OCI-LY7 (cell line): ENCODE data around the gene TMTC1. TPM values are rescaled to one million over a fixed set of nuclear protein-coding genes. Genes with fewer than 3 reads are reported as not detected.

Experiments used
- BruUV-seq: library from RNA; stranded (reverse); fragments of 400-500 nt; replicated peaks from 2 replicates; lab custom pipeline; 2021; lab: Mats Ljungman, UMichigan
- CTCF ChIA-PET: fragments of 300-600 bp; sonication (Branson Sonifier 250); formaldehyde crosslinking; loops from one replicate; lab custom pipeline; 2022; ENCODE audit warnings: antibody characterized with exemption; ENCODE audit not compliant: unreplicated experiment; lab: Charles Lee
- POLR2A ChIA-PET: fragments of 300-600 bp; sonication (Branson Sonifier 250); formaldehyde crosslinking; loops from one replicate; lab custom pipeline; 2022; ENCODE audit warnings: antibody characterized with exemption; lab: Charles Lee
- DNase-seq: peaks from one replicate; pipeline ENCODE4 v3.0.0-alpha.2; 2015; ENCODE audit warnings: low spot score
- H2AFZ ChIP-seq: fragments of 200-600 bp; sonication (generic), shearing (Covaris generic); 2 replicates; pipeline ENCODE4 v1.6.1; 2014; ENCODE audit warnings: mild to moderate bottlenecking, antibody characterized with exemption, low read length, moderate library complexity
- H3K27ac ChIP-seq: fragments of 200-600 bp; sonication (generic); 2 replicates; pipeline ENCODE4 v1.5.1; 2014; ENCODE audit warnings: mixed run types, low read depth, mild to moderate bottlenecking, moderate library complexity, low read length, inconsistent platforms; ENCODE audit not compliant: poor library complexity, severe bottlenecking
- H3K36me3 ChIP-seq: fragments of 200-600 bp; sonication (generic); 2 replicates; pipeline ENCODE4 v1.6.1; 2014; ENCODE audit warnings: mild to moderate bottlenecking, antibody characterized with exemption, low read length, moderate library complexity, mixed read lengths; ENCODE audit not compliant: insufficient read depth
- H3K4me1 ChIP-seq: fragments of 200-600 bp; sonication (generic); 2 replicates; pipeline ENCODE4 v1.5.1; 2014; ENCODE audit warnings: mild to moderate bottlenecking, low read length; ENCODE audit not compliant: insufficient read depth, poor library complexity, severe bottlenecking
- H3K4me2 ChIP-seq: fragments of 200-600 bp; sonication (generic); 2 replicates; pipeline ENCODE4 v1.6.1; 2014; ENCODE audit warnings: mild to moderate bottlenecking, low read length
- H3K4me3 ChIP-seq: fragments of 200-600 bp; sonication (generic); 2 replicates; pipeline ENCODE4 v1.5.1; 2014; ENCODE audit warnings: mild to moderate bottlenecking, low read depth, low read length; ENCODE audit not compliant: poor library complexity, severe bottlenecking
- H3K79me2 ChIP-seq: fragments of 200-600 bp; sonication (generic); 2 replicates; pipeline ENCODE4 v1.6.1; 2016; ENCODE audit warnings: low read depth, mild to moderate bottlenecking, low read length, moderate library complexity, mixed read lengths; ENCODE audit not compliant: insufficient read depth
- H3K9me2 ChIP-seq: fragments of 200-600 bp; sonication (generic); 2 replicates; pipeline ENCODE4 v1.6.1; 2016; ENCODE audit warnings: mild to moderate bottlenecking, low read length, mixed read lengths; ENCODE audit not compliant: insufficient read depth
- H3K9me3 ChIP-seq: fragments of 200-600 bp; sonication (generic); 2 replicates; pipeline ENCODE4 v1.6.1; 2014; ENCODE audit warnings: mild to moderate bottlenecking, mixed run types, low read length, mixed read lengths
- H4K20me1 ChIP-seq: fragments of 200-600 bp; sonication (generic); 2 replicates; pipeline ENCODE4 v1.6.1; 2014; ENCODE audit warnings: mild to moderate bottlenecking, antibody characterized with exemption, low read length, moderate library complexity, mixed read lengths; ENCODE audit not compliant: insufficient read depth
- CTCF ChIP-seq: fragments of 200-600 bp; sonication (generic); conservative IDR thresholded peaks from 2 replicates; pipeline ENCODE4 v1.5.1; 2014; ENCODE audit warnings: mild to moderate bottlenecking, antibody characterized with exemption, low read length, moderate library complexity, mixed read lengths
- EZH2phosphoT487 ChIP-seq: fragments of 200-600 bp; sonication (generic); IDR thresholded peaks from 2 replicates; pipeline ENCODE4 v1.6.1; 2018; ENCODE audit warnings: low read depth, borderline replicate concordance, mild to moderate bottlenecking, mixed run types, antibody characterized with exemption, low read length, moderate library complexity, mixed read lengths
- intact Hi-C: fragments of 100-400 bp; cut with micrococcal nuclease; formaldehyde crosslinking; loops from one replicate; pipeline ENCODE4 v1.10.0; 2022; ENCODE audit not compliant: unreplicated experiment
- total RNA-seq, 2 experiments: library from RNA; depleted of rRNA in 1 of 2; stranded (reverse); fragments of >200 nt in 1 of 2; shearing (Covaris generic) in 1 of 2; gene quantifications; 2 replicates each; pipeline ENCODE4 v1.2.3, GENCODE V29; 2014 to 2022

Gene TMTC1
- total RNA-seq, 2 experiments from 2014 or later: not detected

- DNase-seq: no peak
- Histone ChIP-seq H3K4me3 (no peak overlapping the region), H3K4me2 (no peak overlapping the region), H3K27ac (no peak overlapping the region), H3K36me3 (no peaks in the 10 kb centered on the region), H3K4me1 (no peaks in the 10 kb centered on the region), H3K9me3 (no peaks in the 10 kb centered on the region), H3K79me2 (no peaks in the 10 kb centered on the region), H4K20me1 (no peaks in the 10 kb centered on the region), H2AFZ (no peak overlapping the region), H3K9me2 (no peaks in the 10 kb centered on the region)
- POLR2A ChIA-PET: no interaction called here
- no TSS peak for BruUV-seq
- intact Hi-C loops: no loop called here
- TF ChIP-seq EZH2phosphoT487 (no peak), CTCF (no peak)
- CTCF ChIA-PET: no interaction called here
These were observed 118.6 kb downstream of the TMTC1 start for GRCh38 chr12:29665107-29665506.

- ChIA-PET POLR2A (no interaction called here), CTCF (no interaction called here)
- no peaks in the 10 kb centered on the region for H3K36me3 ChIP-seq
- intact Hi-C loops: no loop called here
- no peak for DNase-seq
- H3K9me3 ChIP-seq: no peaks in the 10 kb centered on the region
- H4K20me1 ChIP-seq: no peaks in the 10 kb centered on the region
- no peak overlapping the region for H3K27ac ChIP-seq
- no peak overlapping the region for H3K4me2 ChIP-seq
- no peak overlapping the region for H3K4me3 ChIP-seq
- no peaks in the 10 kb centered on the region for H3K9me2 ChIP-seq
- TF ChIP-seq EZH2phosphoT487: no peak
- TF ChIP-seq CTCF: no peak
- no peaks in the 10 kb centered on the region for H3K79me2 ChIP-seq
- H2AFZ ChIP-seq: no peak overlapping the region
- H3K4me1 ChIP-seq: no peaks in the 10 kb centered on the region
- no TSS peak for BruUV-seq
These were observed 120.9 kb downstream of the TMTC1 start for GRCh38 chr12:29662734-29663323.

GRCh38 chr12:29660847-29661246 lies 122.9 kb downstream of the TMTC1 start:
- no peaks in the 10 kb centered on the region for H3K36me3 ChIP-seq
- no peak for TF ChIP-seq EZH2phosphoT487
- no peak for TF ChIP-seq CTCF
- ChIA-PET POLR2A (no interaction called here), CTCF (no interaction called here)
- no peak overlapping the region for H3K4me3 ChIP-seq
- no peak overlapping the region for H3K4me2 ChIP-seq
- H3K9me2 ChIP-seq: no peaks in the 10 kb centered on the region
- no peaks in the 10 kb centered on the region for H3K4me1 ChIP-seq
- no peaks in the 10 kb centered on the region; the same call in 1 of the 2 replicates for H4K20me1 ChIP-seq
- intact Hi-C loops: no loop called here
- H2AFZ ChIP-seq: no peak overlapping the region
- no peak for DNase-seq
- BruUV-seq: no TSS peak
- H3K79me2 ChIP-seq: no peaks in the 10 kb centered on the region
- no peaks in the 10 kb centered on the region for H3K9me3 ChIP-seq
- no peak overlapping the region for H3K27ac ChIP-seq
